SK-N-SH (cell line): ENCODE results near the gene THOC2. TPM values are rescaled to one million over a fixed set of nuclear protein-coding genes. Genes with fewer than 3 reads are reported as not detected.
"Not testable (repeated sequence)": the region's sequence is repeated elsewhere in the genome, so short reads cannot be mapped to it uniquely, and the experiment has no call there.

Experiments used
- CTCF ChIA-PET: fragments of 300-600, 350-600 bp; formaldehyde crosslinking; extraction: SDS; loops from one replicate; lab custom pipeline; 2021; lab: Yijun Ruan, JAX
- POLR2A ChIA-PET: fragments of 350-600 bp; sonication (Branson Sonifier 250); formaldehyde crosslinking; extraction: SDS; loops from one replicate; lab custom pipeline; 2020; ENCODE audit warnings: antibody characterized with exemption, inconsistent platforms; lab: Yijun Ruan, JAX
- DNase-seq: peaks from one replicate; pipeline ENCODE4 v3.0.0; 2012
- H2AFZ ChIP-seq: fragments of 200-600 bp; sonication (generic); 2 replicates; pipeline ENCODE4 v1.8.1; 2016; ENCODE audit warnings: antibody characterized with exemption, mild to moderate bottlenecking, low read depth
- H3F3A ChIP-seq: fragments of 200-600 bp; sonication (generic); replicated peaks from 2 replicates; pipeline ENCODE3; 2016; ENCODE audit warnings: antibody characterized with exemption, mild to moderate bottlenecking; ENCODE audit not compliant: insufficient read depth
- H3K27ac ChIP-seq, 2 experiments: fragments of 200-500 bp in 1 of 2; fragments of 200-600 bp in 1 of 2; sonication (Bioruptor generic) in 1 of 2; sonication (generic), shearing (Covaris generic) in 1 of 2; 2 replicates each; pipeline versions ENCODE4 v1.5.1 to v1.6.1; 2014 to 2016; ENCODE audit warnings: low read depth in 2 of 2, inconsistent platforms in 1 of 2, low read length in 1 of 2, mild to moderate bottlenecking in 1 of 2, mixed read lengths in 1 of 2
- H3K27me3 ChIP-seq: fragments of 200-600 bp; sonication (generic), shearing (Covaris generic); 2 replicates; pipeline ENCODE4 v1.6.1; 2016; ENCODE audit warnings: mixed run types; ENCODE audit not compliant: insufficient read depth
- H3K36me3 ChIP-seq, 2 experiments: fragments of 200-500 bp in 1 of 2; fragments of 200-600 bp in 1 of 2; sonication (Bioruptor generic) in 1 of 2; sonication (generic) in 1 of 2; replicated peaks in 1 of 2; 2 replicates each; pipeline versions ENCODE3 to v1.5.1; 2014 to 2016; ENCODE audit warnings: low read length in 1 of 2, mild to moderate bottlenecking in 1 of 2; ENCODE audit not compliant: insufficient read depth in 2 of 2, control insufficient read depth in 1 of 2
- H3K4me1 ChIP-seq, 2 experiments: fragments of 200-500 bp in 1 of 2; fragments of 200-600 bp in 1 of 2; sonication (Bioruptor generic) in 1 of 2; sonication (generic), shearing (Covaris generic) in 1 of 2; 2 replicates each; pipeline versions ENCODE4 v1.5.1 to v1.6.1; 2014 to 2016; ENCODE audit warnings: low read depth in 1 of 2, low read length in 1 of 2, mixed run types in 1 of 2; ENCODE audit not compliant: insufficient read depth in 2 of 2, control insufficient read depth in 1 of 2
- H3K4me2 ChIP-seq: fragments of 200-600 bp; sonication (generic), shearing (Covaris generic); 2 replicates; pipeline ENCODE4 v1.6.1; 2017; ENCODE audit warnings: mixed run types
- H3K4me3 ChIP-seq, 2 experiments: fragments of 200-500 bp in 1 of 2; fragments of 200-600 bp in 1 of 2; sonication (Bioruptor generic) in 1 of 2; sonication (generic), shearing (Covaris generic) in 1 of 2; 2 replicates each; pipeline versions ENCODE4 v1.5.1 to v1.8.1; 2014 to 2016; ENCODE audit warnings: low read depth in 2 of 2, inconsistent platforms in 1 of 2, low read length in 1 of 2, mild to moderate bottlenecking in 1 of 2, mixed read lengths in 1 of 2, moderate library complexity in 1 of 2
- H3K79me2 ChIP-seq: fragments of 200-600 bp; sonication (generic); 2 replicates; pipeline ENCODE4 v1.8.1; 2017; ENCODE audit warnings: mild to moderate bottlenecking; ENCODE audit not compliant: insufficient read depth
- H3K9ac ChIP-seq: fragments of 200-600 bp; sonication (generic); 2 replicates; pipeline ENCODE4 v1.6.1; 2017; ENCODE audit warnings: mixed run types
- H3K9me2 ChIP-seq: fragments of 200-600 bp; sonication (generic); 2 replicates; pipeline ENCODE4 v1.6.1; 2017; ENCODE audit warnings: mixed run types
- H3K9me3 ChIP-seq: fragments of 200-600 bp; sonication (generic); 2 replicates; pipeline ENCODE4 v1.6.1; 2017; ENCODE audit warnings: mixed run types, mild to moderate bottlenecking, moderate library complexity
- H4K20me1 ChIP-seq: fragments of 200-600 bp; sonication (generic); 2 replicates; pipeline ENCODE4 v1.6.1; 2017; ENCODE audit warnings: mild to moderate bottlenecking, mixed run types; ENCODE audit not compliant: insufficient read depth
- FOXM1 ChIP-seq: IDR thresholded peaks from 2 replicates; pipeline ENCODE4 v1.4.0; 2012; ENCODE audit warnings: low read depth, mild to moderate bottlenecking
- ZBTB33 ChIP-seq: IDR thresholded peaks from 2 replicates; pipeline ENCODE4 v1.4.0; 2012; ENCODE audit warnings: low read depth, borderline replicate concordance
- WGBS: methylation state at CpG from one replicate; pipeline ENCODE4 v1.1.6; 2017; ENCODE audit warnings: low lambda C conversion rate; 5-methylcytosine and 5-hydroxymethylcytosine counted together
- polyA plus RNA-seq, 3 experiments: library from polyadenylated mRNA; depleted of rRNA; stranded (reverse); fragments of >200 nt; gene quantifications; 2 replicates each; pipeline ENCODE4 v1.2.3, GENCODE V29; 2012

Gene THOC2
- polyA plus RNA-seq, 1 of the 3 experiments (the other 2 are of a cell fraction), result 26.7 TPM

DNA sequence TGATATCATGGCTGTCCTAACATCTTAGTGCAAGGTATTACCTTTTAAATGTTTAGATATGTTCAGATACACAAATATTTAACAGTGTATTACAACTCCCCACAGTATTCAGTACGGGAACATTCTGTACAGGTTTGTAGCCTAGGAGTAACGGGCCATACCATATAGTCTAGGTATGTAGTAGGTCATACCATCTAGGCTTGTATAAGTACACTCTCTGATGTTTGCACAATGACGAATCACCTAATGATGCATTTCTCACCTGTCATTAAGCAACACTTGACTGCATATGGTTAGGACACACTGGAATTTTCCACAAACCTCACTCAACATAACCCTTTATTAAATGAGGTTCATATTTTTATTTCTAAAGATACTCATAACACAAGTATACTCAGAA, 67.7 kb downstream of the THOC2 start (continued):
- TF ChIP-seq ZBTB33 (no peak), FOXM1 (no peak)

DNA sequence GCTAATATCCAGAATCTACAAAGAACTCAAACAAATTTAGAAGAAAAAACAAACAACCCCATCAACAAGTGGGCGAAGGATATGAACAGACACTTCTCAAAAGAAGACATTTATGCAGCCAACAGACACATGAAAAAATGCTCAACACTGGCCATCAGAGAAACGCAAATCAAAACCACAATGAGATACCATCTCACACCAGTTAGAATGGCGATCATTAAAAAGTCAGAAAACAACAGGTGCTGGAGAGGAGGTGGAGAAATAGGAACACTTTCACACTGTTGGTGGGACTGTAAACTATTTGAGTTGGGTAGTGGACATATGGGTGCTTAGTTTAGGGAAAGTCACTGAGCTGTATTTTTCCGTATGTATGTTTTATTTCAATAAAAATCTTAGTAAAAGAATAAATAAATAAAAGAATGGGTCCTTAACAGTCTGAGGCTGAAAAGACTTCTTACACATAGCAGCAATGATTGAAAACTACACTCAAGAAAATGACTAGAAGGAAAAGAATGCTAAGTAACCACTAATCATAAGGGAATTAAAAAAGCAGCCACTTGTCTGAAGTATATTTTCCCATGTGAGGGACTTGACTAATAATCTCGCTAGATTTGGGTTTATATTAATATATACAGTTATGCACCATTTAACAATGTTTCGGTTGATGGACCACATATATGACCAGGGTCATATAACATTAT, 68.2 kb downstream of the THOC2 start:
- Histone ChIP-seq H3K27ac (0 out of 4 replicates have a peak overlapping the region, but pooled peaks of 1 of the 2 experiments have one; percentile 15), H3K36me3 (peaks cover 11 to 23% of the 10 kb centered on the region in 2 experiments), H3K79me2 (peaks cover 14% of the 10 kb centered on the region; the same call in 1 of the 2 replicates)
- POLR2A ChIA-PET, H3K4me1 ChIP-seq, H3K4me3 ChIP-seq, H3K4me2 ChIP-seq, DNase-seq, H2AFZ ChIP-seq, H3K9ac ChIP-seq, H4K20me1 ChIP-seq, H3K9me3 ChIP-seq, H3K27me3 ChIP-seq, H3F3A ChIP-seq, H3K9me2 ChIP-seq: not testable (repeated sequence)
- WGBS, result 55% methylated on average over 6 of the region's 6 CpGs
- CTCF ChIA-PET, result interaction anchor here (0.6 kb wide), 1 partner anchor 42 kb away, joined by 3 read pairs; no protein-coding TSS in a partner anchor

DNA sequence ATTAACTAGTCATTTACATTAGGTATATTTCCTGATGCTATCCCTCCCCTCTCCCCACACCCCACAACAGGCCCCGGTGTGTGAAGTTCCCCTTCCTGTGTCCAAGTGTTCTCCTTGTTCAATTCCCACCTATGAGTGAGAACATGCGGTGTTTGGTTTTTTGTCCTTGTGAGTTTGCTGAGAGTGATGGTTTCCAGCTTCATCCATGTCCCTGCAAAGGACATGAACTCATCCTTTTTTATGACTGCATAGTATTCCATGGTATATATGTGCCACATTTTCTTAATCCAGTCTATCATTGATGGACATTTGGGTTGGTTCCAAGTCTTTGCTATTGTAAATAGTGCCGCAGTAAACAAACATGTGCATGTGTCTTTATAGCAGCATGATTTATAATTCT, 69.1 kb downstream of the THOC2 start:
- H3K9ac ChIP-seq, H3K4me2 ChIP-seq, H3F3A ChIP-seq, H3K4me1 ChIP-seq, DNase-seq, H3K27ac ChIP-seq, H3K9me3 ChIP-seq, H4K20me1 ChIP-seq, H3K4me3 ChIP-seq, H3K9me2 ChIP-seq, POLR2A ChIA-PET, H3K27me3 ChIP-seq, H2AFZ ChIP-seq, CTCF ChIA-PET: not testable (repeated sequence)
- Histone ChIP-seq H3K36me3 (peaks cover 11 to 23% of the 10 kb centered on the region in 2 experiments), H3K79me2 (peaks cover 14% of the 10 kb centered on the region; the same call in 1 of the 2 replicates)
- 44% methylated on average over 3 of the region's 3 CpGs for WGBS

GRCh38 chrX:123656507-123656906, 76.3 kb downstream of the THOC2 start:
- H3K27me3 ChIP-seq, H3K9me3 ChIP-seq, H3F3A ChIP-seq, CTCF ChIA-PET, POLR2A ChIA-PET, DNase-seq, H3K27ac ChIP-seq, H3K9ac ChIP-seq, H3K9me2 ChIP-seq, H3K4me3 ChIP-seq, H2AFZ ChIP-seq, H3K36me3 ChIP-seq, H3K4me1 ChIP-seq, H3K4me2 ChIP-seq, H4K20me1 ChIP-seq: not testable (repeated sequence)
- WGBS, result 64% methylated on average over 9 of the region's 9 CpGs
- peaks cover 27% of the 10 kb centered on the region for H3K79me2 ChIP-seq

DNA sequence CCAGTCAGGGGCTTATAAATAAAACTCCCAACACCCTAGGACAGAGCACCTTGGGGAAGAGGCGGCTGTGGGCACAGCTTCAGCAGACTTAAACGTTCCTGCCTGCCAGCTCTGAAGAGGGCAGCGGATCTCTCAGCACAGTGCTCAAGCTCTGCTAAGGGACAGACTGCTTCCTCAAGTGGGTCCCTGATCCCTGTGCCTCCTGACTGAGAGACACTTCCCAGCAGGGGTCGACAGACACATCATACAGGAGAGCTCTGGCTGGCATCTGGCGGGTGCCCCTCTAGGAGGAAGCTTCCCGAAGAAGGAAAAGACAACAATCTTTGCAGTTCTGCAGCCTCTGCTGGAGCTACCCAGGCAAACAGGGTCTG, 84.1 kb downstream of the THOC2 start:
- H3K27me3 ChIP-seq, H3K4me3 ChIP-seq, H3K27ac ChIP-seq, H3K9me3 ChIP-seq, H4K20me1 ChIP-seq, H3K9ac ChIP-seq, DNase-seq, H3K9me2 ChIP-seq, H3K4me1 ChIP-seq, H3F3A ChIP-seq, CTCF ChIA-PET, POLR2A ChIA-PET, H3K36me3 ChIP-seq, H3K4me2 ChIP-seq, H2AFZ ChIP-seq: not testable (repeated sequence)
- 25% methylated on average over 4 of the region's 6 CpGs for WGBS
- H3K79me2 ChIP-seq, result peaks cover 39% of the 10 kb centered on the region
